ENCODE data around the gene SCT. TPM values are rescaled to one million over a fixed set of nuclear protein-coding genes. Genes with fewer than 3 reads are reported as not detected.

The SCT gene
- total and polyA plus RNA-seq, 2 experiments from 2014 or later, result 2.6 TPM; not detected in 1

- Mint-ChIP-seq H3K27ac (no peak overlapping the region), H3K4me3 (no peak overlapping the region), H3K9me3 (no peaks in the 10 kb centered on the region), H3K4me1 (no peaks in the 10 kb centered on the region), H3K27me3 (ENCODE audit: insufficient read depth, low read depth, poor library complexity) (peaks cover 12% of the 10 kb centered on the region), H3K36me3 (ENCODE audit: low read depth) (peaks cover 23% of the 10 kb centered on the region)
- Histone ChIP-seq H3K9me2 (ENCODE audit: insufficient read depth) (no peaks in the 10 kb centered on the region), H3K4me3 (no peak overlapping the region), H3F3A (replicated peaks; ENCODE audit: low read depth) (peaks cover 10% of the 10 kb centered on the region; the same call in 1 of the 2 replicates), H3K27me3 (ENCODE audit: insufficient read depth) (no peaks in the 10 kb centered on the region), H3K4me2 (no peak overlapping the region), H2AFZ (no peak overlapping the region), H3K79me2 (replicated peaks; ENCODE audit: insufficient read depth) (peaks cover 3% of the 10 kb centered on the region; the same call in 1 of the 2 replicates), H3K36me3 (ENCODE audit: insufficient read depth) (peaks cover 12% of the 10 kb centered on the region), H3K27ac (ENCODE audit: low read depth) (no peak overlapping the region), H3K4me1 (ENCODE audit: insufficient read depth) (no peaks in the 10 kb centered on the region), H4K20me1 (replicated peaks; ENCODE audit: insufficient read depth) (peaks cover 8% of the 10 kb centered on the region; the same call in 1 of the 2 replicates)
- DNase-seq (ENCODE audit: low spot score) (no peak), ATAC-seq (no peak)
- TF ChIP-seq ETS1 (IDR thresholded peaks at IDR 0.05), result no peak
- no peak for TF ChIP-seq REST (IDR thresholded peaks at IDR 0.05; ENCODE audit: unreplicated experiment)
- TF ChIP-seq EZH2phosphoT487 (IDR thresholded peaks at IDR 0.05; ENCODE audit: unreplicated experiment), result no peak
Observed at GRCh38 chr11:656866-657265, 29.9 kb upstream of the SCT start.

- Mint-ChIP-seq H3K27ac (no peak overlapping the region), H3K4me3 (no peak overlapping the region), H3K36me3 (ENCODE audit: low read depth) (peaks cover 27% of the 10 kb centered on the region), H3K4me1 (no peaks in the 10 kb centered on the region), H3K9me3 (no peaks in the 10 kb centered on the region), H3K27me3 (ENCODE audit: insufficient read depth, low read depth, poor library complexity) (peaks cover 12% of the 10 kb centered on the region)
- Histone ChIP-seq H3K4me3 (no peak overlapping the region), H3K79me2 (replicated peaks; ENCODE audit: insufficient read depth) (peaks cover 3% of the 10 kb centered on the region; the same call in 1 of the 2 replicates), H3K36me3 (ENCODE audit: insufficient read depth) (peaks cover 13% of the 10 kb centered on the region), H3K4me2 (no peak overlapping the region), H4K20me1 (replicated peaks; ENCODE audit: insufficient read depth) (peaks cover 6% of the 10 kb centered on the region; the same call in 1 of the 2 replicates), H3F3A (replicated peaks; ENCODE audit: low read depth) (peaks cover 10% of the 10 kb centered on the region; the same call in 1 of the 2 replicates), H3K9me2 (ENCODE audit: insufficient read depth) (no peaks in the 10 kb centered on the region), H3K27ac (ENCODE audit: low read depth) (no peak overlapping the region), H3K4me1 (ENCODE audit: insufficient read depth) (no peaks in the 10 kb centered on the region), H2AFZ (no peak overlapping the region), H3K27me3 (ENCODE audit: insufficient read depth) (no peaks in the 10 kb centered on the region)
- DNase-seq (ENCODE audit: low spot score) (no peak), ATAC-seq (no peak)
- TF ChIP-seq ZNF114 (CRISPR knock-in tag; IDR thresholded peaks at IDR 0.05) (no peak), ZNF331 (CRISPR knock-in tag; IDR thresholded peaks at IDR 0.05; ENCODE audit: low read depth) (no peak), REST (IDR thresholded peaks at IDR 0.05; ENCODE audit: unreplicated experiment) (no peak), ETS1 (IDR thresholded peaks at IDR 0.05) (no peak), NANOG (IDR thresholded peaks at IDR 0.05; ENCODE audit: borderline replicate concordance) (no peak), CTCF (conservative IDR thresholded peaks at IDR 0.05; ENCODE audit: low read depth in 2 of 2) (no peak), EZH2 (IDR thresholded peaks at IDR 0.05; ENCODE audit: low read depth, unreplicated experiment) (no peak), EZH2phosphoT487 (IDR thresholded peaks at IDR 0.05; ENCODE audit: unreplicated experiment) (no peak)
Observed at GRCh38 chr11:656426-656825, 29.4 kb upstream of the SCT start.

Measured in GM23338 (cell line).